Activated CD8-positive, alpha-beta memory T cell treated with anti-CD3 and anti-CD28 coated beads for 4 hours (primary cell): ENCODE data around the gene CYYR1.

Experiments used
- DNase-seq, 2 donors: peaks; one replicate each; pipeline ENCODE4 v3.0.0-alpha.2; 2020; ENCODE audit warnings: low read depth in 2 of 2

CYYR1 gene

DNA sequence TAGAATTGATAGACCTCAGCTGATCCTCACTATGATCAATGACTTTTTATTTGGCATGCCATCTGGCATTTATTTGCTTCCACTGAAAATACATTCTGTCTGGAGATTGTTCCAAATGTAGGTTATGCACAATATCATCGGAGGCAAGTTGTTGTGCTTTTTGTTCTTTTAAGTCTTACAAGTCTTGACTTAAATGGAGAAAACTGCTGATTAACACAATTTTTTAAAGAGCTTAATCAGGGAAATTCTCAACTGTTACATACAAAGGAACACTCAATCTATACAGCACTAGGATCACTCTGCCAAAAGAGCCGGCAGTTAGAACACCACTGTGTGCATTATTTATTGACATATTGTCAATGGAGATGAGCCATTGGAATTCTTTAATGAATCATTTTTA, 19.2 kb downstream of the CYYR1 start:
- DNase-seq, result no peak

DNA sequence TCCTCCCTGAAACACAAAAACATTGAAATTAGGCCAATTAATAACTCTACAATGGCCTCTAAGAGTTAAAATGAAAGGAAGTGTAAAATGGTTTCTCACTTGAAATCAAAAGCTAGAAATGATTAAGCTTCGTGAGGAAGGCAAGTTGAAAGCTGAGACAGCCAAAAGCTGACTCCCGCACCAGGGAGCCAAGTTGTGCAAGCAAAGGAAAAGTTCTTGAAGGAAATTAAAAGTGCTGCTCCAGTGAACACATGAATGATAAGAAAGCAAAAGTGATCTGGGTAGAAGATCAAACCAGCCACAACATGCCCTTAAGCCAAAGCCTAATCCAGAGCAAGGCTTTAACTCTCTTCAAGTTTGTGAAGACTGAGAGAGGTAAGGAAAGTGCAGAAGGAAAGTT, 22.8 kb downstream of the CYYR1 start:
- DNase-seq, result no peak

DNA sequence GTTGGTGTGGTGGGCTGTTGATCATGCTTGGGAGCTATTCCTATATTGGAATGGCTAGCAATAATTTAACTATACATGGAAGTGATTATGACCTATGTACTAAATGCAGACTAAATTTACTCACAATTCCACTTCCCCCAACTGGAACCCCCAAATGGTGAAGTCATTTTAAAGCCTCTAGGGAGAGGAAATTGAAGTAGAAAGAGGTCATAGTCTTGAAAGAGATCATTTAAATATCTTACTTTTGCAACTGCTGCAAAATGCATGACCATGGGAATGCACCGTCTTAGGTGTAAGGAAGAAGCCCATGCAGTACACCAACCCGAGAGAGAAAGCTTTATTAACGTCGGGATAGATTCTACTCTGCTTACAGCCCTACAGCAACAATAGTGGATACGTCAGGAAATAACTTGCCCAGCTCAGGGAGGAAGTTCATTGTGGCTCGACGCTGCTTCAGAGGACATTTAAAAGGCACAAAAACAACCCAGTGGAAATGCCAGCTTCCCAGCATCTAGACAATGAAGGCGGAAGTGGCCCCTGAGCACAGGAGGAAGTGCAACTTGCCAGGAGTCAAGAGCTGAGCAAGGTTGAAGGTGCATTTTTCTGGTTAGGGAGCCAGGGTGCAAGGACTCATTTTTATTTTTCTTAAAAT, 26.5 kb downstream of the CYYR1 start:
- DNase-seq, result no peak

DNA sequence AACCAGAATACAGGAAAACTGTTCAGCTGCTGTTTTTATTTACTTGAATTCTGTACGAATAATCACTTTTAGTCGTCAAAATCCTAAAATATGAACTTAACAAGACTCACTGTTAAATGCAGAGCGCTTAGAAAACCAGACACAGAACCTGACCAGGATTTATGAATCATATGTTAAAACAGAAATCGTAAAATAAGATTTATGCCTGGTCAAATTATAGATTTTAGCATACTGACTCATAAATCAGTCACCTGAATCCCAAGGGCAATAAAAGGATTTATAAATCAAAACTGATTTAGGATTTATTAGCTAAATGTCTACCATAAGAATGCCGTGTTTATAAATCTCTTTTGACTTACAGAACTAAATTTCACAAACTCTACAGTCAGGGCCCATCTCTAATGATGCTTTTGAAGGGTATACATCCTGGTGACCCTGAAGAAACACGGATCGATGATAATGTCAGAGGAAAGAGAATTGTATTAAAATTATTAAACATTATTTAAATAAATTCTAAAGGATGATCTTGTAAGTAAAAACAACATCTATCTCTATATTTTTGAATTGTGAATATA, 28.8 kb downstream of the CYYR1 start:
- no peak for DNase-seq

DNA sequence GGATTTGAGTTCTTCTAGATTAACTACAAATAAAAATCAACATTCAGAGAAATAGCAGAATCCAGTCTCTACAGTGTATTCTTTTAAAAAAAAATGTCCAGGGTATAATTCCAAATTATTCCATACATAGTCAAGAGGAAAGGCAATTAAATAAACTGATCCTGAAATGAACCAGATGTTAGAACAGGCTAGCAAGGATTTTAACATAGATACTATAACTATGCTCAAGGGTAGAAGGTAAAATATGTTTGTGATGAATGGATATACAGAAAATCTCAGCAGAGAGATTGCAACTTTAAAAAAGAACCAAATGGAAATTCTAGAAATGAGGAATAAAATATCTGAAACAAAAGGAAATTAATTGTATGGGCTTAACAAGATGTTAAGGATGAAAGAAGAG, 32.4 kb downstream of the CYYR1 start:
- no peak for DNase-seq

DNA sequence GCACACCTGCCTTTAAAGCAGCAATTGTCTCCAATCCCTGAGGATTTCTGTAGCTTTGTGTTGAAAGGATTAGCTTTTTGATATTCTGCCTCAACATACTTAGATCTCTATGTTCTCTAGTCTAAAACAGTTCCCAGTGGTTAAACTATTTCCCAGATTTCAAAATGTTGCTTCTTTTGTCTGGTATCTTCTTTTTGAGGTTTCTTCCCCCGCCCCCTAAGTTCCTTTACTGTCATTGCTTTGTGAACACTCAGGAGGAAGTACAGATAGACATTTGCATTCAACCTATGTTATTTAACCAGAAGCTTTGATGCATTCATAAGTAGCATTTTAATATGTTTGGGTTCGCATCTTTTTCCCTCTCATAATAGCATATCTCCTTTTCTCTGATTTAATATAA, 33.5 kb downstream of the CYYR1 start:
- no peak for DNase-seq

DNA sequence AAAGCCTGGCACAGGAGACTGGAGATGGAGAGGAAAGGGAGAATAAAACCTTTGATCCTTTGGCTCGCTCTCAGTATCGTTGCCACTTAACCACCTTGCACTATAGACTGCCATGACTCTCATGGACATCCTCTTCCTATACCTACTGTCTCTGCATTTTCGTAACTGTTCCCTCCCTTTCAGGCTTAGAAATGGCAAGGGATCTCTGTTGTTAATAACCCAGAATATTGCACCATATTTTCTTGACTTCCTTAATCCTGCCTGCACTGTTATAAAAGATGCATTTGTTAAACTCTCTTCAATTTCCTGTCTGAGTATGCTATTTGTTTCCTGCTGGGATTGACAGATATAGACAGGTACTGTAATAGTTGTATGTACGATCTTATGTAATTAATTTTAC, 38.6 kb downstream of the CYYR1 start:
- no peak for DNase-seq

DNA sequence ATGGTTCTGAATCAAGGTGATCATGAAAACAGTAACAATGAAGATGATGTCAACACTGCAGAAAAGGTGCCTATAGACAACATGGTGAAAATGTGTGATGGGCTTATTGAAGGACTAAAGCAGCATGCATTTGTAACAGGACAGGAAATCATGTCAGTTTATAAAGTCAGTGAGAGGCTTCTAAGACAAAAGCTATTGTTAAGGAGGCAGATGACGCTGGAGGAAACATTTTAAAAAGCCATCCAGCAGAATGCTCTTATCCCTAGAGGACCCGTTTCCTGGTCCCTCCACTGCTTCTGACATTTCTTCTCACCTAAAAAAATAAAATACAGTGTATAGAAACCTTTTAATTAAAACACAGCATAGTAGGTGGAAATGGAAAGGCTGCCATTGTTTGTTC, 40.9 kb downstream of the CYYR1 start:
- no peak for DNase-seq

DNA sequence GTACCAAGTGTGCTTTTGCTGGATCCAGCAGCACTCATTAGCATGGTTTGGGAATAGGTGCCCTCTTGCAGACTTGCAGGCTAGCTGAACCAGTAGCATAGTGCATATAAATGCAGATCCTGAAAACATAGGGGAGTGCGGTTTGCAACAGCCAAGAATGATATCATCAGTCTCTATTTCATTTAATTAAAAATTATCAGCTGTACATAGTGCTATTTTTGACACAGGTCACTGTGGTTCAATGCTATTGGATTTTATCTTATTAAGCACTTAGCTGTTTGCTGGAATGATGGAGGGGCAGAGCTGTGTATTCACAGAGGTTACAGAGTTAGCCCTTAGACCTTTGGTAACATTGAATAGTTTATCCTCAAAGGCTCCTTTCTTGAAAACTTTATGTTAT, 43.6 kb downstream of the CYYR1 start:
- no peak for DNase-seq

DNA sequence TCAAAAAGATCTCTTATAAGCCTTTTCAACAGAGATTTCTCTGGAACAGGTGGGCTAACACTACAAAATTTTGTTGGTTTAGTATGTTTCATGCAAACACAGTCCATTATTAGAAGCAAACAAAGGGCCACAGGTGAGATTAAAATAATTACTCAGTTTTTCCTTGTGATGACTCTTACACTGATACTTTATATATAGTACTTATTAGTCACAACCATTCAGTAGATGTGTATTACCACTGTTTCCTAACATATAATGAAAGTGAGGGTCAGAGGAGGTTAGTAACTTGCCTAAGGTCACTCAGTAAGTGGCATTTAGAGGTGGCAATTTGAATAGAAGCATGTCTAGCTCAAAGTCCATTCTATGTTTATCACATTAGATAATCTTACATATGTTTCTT, 44.2 kb downstream of the CYYR1 start:
- DNase-seq, result no peak

DNA sequence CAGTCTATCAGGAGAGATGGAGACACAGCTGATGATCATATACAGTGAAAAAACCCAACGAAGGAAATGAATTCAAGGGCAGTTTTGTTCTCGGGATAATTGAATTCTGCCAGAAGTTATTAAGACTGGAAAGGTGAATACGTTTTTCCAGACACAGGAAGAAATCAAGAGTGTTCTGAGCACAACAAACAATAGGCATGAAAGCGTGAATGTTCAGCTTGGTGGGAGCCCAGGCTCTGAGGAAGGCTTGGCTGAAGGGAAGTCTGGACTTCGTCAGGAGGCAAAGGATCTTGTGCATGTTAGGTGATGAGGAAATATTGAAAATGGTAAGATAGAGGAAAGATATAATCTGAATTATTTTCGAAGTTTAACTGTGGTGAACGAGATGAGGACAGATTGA, 50.4 kb downstream of the CYYR1 start:
- DNase-seq, result no peak

DNA sequence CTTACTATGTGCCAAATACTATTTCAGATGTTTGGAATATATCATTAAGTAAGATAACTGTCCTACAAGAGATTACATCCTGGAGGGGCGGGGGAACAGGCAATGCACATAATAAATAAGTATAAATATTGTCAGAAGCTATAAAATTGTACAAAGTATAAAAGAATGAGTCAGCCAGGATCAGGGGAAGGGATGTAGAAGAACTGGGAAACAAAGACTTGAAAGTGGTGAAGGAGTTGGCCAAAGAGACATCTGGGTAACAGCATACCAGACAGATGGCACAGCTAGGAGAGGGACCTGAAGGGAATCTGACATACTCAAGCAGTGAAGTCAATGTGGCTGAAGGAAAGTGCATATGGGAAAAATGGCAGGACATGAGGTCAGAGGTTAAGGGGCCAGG, 53.9 kb downstream of the CYYR1 start:
- no peak for DNase-seq

DNA sequence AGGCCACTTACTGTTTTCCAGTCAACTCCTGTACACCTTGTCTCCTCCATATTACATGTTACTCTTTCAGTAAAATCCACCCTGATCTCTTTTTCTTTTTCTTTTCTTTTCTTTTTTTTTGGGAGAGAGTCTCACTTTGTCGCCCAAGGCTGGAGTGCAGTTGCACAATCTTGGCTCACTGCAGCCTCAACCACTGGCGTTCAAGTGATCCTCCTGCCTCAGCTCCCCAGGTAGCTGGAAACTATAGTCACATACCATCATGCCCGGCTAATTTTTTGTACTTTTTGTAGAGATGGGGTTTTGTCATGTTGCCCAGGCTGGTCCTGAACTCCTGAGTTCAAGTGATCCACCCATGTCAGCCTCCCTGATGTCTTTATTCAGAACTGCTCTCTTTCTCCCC, 57.8 kb downstream of the CYYR1 start:
- DNase-seq, result no peak

DNA sequence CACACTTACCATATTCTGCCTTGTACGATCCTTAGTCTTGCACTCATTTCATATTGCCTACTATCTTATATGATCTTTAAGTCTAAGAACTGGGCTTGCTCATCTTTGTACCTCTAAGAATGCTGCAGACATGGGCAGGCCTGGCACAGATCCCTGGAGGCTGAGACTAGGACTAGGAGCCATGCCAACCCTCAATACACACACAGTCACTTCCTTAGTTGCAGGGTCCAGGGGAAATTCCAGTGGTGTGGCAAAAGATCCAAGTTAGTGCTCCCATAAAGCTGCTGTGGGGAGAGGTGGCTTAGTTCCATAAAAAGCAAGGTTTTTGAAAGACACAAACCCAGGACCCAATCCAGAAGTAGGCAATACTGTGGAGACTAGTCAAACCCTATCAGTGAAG, 59.9 kb downstream of the CYYR1 start:
- no peak for DNase-seq

DNA sequence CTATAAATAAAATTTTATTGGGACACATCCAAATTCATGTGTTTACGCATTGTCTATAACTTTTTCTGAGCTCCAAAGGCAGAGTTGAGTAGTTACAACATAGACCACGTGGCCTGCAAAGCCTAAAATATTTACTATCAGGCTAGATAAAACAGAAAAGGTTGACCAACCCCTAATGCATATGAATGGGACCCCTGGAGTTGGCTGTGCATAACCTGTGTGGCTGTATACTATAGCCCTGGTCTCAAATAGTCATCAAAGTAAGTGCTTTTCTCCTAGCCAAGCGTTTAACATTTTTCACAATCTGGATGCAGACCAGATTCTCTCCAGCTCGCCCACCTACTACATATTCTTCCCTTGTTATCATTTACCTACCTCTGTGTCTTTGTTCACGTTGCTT, 60.4 kb downstream of the CYYR1 start:
- DNase-seq, result no peak

DNA sequence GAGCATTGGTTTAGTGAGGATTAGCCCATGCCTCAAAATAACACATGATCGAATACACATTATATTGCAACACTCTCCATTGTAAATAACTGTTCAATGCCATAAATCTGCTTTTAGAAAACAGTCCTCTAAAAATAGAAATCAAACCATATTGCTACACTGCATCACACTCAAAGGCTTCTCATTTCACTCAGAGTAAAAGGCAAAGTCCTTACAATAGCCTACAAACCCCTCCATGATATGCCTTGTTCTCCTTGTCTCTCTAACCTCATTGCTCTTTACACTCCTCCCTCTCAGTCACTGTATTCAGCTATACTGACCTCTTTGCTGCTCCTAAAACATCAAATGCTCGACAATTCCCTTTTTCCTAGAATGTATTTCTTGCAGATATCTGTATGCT, 64.2 kb downstream of the CYYR1 start:
- DNase-seq, result no peak

DNA sequence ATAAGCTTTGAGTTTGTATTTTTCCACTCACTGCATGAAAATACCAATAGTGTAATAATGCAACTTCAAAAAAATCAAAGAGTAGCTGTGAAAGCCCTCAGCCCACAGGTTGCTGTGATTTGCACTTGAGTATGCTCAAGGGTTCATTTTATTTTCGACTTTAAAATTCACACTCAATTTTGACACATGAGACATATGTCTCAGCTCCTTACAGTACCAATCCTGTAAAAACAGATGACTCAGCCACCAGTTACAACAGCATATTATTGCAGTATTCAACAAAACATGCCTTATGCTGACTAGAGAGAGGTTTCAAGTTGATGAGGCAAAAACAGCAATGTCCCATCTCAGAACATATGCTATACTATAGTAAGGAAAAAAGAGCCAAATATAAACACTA, 66.1 kb downstream of the CYYR1 start:
- no peak for DNase-seq

DNA sequence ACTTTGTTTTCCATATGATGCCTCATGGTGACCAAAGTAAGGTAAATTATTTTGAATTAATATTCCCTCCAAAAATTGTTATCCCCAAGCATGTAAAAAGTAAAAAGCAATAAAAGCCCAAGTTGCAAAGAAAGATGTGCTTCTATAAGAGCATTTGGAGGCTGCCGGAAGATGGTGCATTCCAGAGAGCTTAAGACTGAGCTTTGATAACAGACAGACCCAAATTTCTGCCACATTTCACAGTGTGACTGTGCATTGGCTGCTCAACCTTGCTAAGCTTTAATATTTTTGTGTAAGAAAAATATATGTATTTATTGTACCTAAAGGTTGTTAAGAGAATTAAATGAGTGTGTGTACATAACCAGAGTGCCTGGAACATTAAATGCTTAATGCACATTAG, 67.9 kb downstream of the CYYR1 start:
- DNase-seq, result no peak

DNA sequence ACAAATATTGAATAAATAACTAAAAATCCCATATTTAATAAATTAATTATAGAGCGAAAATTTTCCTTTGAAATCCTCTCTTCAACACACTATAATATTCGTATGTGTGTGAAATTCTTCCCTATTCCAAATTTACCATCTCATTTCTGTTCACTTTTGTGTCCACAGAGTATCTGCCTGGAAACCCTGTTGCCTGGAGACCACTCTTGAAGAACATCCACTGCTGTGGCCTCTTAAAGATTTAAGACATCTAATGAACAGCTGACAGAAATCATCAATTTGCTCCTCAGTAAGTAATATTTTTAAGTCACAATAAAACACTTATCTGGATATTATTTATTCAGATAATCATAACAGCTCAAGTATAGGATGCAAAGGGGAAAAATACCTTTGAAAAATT, 69.7 kb downstream of the CYYR1 start:
- no peak for DNase-seq

DNA sequence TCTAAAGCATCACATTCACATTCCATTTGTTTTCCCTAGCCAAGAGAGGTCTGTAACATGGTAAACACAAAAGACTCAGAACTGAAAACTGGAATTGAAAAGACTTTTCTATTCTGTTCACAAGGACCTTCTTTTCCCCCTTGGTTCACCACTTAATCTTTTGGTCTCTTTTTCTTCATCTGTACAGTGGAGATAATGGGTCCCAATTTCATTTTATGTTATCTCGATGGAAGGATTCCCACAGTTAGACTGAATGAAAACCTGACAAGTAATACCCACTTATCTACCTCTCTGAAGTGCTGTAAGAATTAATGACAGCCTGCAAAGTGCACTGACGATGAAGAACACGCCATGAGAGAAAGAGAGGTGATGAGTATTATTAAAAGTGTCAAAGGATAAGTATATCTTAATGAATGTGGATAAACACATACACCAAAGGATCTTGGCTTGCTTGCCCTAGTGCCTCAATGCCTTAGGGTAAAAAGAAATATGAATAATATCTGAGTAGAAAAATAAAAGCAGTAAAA, 71.5 kb downstream of the CYYR1 start:
- no peak for DNase-seq

DNA sequence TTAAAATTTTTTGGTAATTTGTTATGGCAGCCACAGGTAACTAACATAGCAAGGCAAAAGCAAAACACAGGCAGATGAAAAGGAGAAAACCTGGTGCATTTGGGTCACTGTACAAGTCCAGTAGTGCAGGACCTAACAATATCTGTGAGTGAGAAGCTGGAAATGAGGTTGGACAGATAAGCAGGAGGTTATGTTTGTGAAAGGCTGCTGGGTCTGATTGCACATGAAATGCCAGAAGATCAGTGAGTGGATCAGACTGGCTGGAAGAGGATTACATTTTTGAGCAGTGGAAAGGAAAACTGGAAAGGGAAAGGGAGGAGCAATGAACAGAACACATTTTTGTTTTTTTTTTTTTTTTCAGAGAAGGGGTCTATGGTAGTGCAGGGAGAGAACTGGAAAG, 73.6 kb downstream of the CYYR1 start:
- DNase-seq, result no peak

DNA sequence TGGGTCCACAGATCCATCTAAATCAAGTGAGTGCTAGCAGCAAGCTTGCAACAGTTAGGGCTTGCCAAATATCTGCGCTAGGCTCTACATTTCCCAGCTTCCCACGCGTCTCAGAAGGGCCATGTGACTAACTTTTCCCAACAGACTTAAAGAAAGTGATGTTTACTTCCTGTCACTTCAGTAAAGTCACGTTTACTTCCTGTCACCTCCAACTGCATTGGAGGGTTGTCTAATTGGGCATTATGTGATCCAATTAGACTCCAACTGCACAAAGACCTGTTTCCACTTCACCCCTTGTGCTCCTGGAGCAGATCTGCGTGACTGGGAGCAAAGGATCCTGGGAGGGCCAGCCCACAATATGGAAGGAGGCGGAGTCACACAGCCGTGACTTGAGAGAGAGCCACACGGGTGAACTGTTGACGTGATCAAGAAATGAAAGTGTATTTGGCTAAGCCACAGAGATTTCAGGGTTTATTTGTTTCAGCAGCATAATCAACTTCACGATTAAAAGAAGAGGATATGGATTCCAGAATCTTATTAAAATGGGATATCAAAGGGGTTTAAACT, 77.7 kb downstream of the CYYR1 start:
- DNase-seq, result no peak

DNA sequence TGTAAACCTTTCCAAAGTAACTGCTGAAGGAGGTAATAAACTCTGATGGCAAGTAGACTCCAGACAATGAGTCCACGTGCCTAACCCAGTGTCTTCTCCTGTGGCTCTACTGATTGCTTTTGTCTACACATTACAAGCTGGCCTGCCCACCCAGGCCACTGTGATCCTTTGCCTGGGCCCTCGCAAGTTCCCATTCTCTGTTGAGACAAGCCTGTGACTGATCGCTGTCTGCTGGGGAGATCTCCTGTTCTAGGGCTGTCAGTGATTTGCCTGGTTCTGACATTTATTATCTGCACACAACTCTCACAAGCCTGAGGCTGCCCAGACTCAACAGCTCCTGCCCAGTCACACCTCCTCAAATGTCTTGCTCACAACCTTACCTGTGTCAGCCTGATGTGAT, 81.4 kb downstream of the CYYR1 start:
- DNase-seq, result no peak

DNA sequence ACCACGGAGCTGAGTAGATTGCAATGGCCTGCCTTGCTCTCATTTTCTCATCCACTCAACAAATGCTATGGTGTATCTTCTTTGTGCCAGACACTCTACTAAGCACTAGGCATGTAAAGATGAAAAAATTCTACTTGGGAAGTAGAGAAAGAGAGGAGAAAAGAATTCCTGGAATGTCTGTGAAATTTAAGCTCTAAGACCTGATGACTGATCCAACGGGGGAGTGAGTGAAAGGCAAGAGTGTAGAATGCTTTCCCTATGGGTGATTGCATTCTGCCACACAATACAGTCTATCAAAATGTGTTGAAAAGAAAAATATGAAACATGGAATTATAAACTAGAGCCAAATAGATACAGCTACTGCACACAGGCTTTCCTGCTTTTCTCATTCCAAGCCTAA, 82.3 kb downstream of the CYYR1 start:
- DNase-seq, result no peak
